AG20443 (cell line): Measurements from ENCODE around the gene TPI1.
"Not testable (repeated sequence)": the region's sequence is repeated elsewhere in the genome, so short reads cannot be mapped to it uniquely, and the experiment has no call there.

Experiments used
- DNase-seq: peaks from one replicate; pipeline ENCODE4 v3.0.0; 2012; ENCODE audit warnings: low spot score, mixed read lengths

The TPI1 gene

GRCh38 chr12:6847676-6848075 is 19.7 kb upstream of the TPI1 start:
- DNase-seq: no peak

DNA sequence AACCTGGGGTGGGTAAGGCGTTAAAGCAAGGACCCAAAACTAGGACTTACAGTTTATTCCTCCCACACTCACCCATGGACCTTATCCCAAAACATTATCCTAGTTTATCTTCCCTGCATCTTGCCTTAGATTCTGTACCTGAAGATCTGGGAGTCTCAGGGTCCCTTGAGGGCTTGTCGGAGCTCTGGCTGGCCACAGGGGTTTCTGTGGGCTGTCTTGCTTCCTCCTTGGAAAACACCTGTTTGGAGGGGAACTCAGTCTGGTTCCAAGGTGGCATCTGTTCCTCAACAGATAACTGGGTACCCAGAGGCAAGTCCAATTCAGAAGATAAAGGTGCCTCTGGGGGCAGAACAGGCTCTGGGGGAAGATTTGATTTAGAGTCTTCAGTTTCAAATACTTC is 17.9 kb upstream of the TPI1 start:
- no peak for DNase-seq

- no peak for DNase-seq
Observed at GRCh38 chr12:6849976-6850560, 17.3 kb upstream of the TPI1 start.

- peak; percentile 27 for DNase-seq
Observed at GRCh38 chr12:6850796-6851152, 16.6 kb upstream of the TPI1 start.

- peak; percentile 99 for DNase-seq
Observed at GRCh38 chr12:6851153-6851920, 16.0 kb upstream of the TPI1 start, which contains the start of gene CDCA3. CDCA3 (minus strand) TSS chr12:6851286; CDS start chr12:6850952, 334 bp downstream.

DNA sequence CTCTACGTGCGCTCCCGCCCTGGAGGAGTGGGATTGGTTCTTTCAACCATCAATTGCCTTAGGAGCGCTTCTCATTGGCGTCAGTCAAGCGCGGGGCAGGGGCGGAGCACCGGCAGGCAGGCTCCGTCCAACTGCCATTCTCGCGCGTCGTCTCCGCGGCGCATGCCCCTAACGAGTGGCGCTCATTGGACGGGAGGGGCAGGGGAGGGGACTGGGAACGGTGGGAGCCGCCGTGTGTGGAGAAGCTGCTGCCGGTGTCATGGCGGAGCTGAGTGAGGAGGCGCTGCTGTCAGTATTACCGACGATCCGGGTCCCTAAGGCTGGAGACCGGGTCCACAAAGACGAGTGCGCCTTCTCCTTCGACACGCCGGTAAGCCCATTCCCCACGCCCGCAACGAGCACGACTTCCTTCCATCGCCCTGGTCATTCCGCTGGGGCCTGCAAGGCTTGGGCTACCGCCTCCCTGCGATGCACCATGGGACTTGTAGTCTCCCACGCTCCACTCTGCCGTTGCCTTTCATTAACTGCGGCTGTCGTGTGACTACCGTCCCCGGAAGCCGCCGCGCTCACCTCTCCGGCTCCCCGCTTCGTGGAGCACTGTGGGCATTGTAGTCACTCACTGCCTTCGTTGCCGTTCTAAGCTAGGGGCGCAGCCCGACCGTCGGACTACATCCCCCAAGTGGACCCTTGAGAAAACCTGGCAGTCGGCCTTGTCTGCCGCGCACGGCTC is 15.2 kb upstream of the TPI1 start, which contains the start of gene USP5:
TSS of gene USP5 (plus strand) at position 230 of the 730 bp plus-strand sequence. CDS start at position 260, 30 bp downstream.
- peak; percentile 98 for DNase-seq

DNA sequence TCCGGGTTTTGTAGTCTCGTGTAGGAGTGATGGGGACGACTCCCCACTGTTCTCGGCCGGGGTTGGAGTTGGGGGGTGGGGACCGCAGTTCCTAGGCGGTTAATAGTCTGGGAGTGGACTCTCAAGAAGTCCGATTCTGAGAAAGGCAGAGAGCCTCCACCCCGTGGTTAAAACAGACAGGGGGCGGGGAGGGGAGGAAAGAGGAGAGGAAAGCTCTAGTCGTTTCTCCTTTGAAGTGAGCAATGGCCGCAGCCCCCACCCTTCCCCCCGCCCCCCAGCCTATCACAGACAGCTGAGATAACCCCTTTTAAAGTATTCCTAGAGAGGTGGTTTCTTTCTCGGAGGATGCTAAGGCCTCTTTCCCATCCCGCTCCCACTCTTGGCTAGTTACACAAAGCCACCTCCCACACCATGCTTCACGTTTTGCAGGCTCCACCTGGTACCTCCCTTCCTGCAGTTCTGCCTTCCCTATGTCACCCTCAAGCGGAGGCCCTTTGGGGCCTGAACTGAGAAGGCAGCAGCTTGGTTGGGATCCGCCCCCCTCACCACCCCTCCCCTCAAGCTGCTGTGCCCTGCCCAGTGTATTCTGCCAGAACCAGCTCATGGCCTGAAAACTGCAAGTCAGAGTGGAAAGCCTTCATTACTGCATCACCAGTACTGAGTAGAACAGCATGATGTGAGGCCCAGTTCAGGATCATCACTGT is 14.5 kb upstream of the TPI1 start:
- peak; percentile 78 for DNase-seq

GRCh38 chr12:6853626-6854025 is 13.7 kb upstream of the TPI1 start:
- DNase-seq: no peak

GRCh38 chr12:6854036-6854435 is 13.3 kb upstream of the TPI1 start:
- DNase-seq: no peak

DNA sequence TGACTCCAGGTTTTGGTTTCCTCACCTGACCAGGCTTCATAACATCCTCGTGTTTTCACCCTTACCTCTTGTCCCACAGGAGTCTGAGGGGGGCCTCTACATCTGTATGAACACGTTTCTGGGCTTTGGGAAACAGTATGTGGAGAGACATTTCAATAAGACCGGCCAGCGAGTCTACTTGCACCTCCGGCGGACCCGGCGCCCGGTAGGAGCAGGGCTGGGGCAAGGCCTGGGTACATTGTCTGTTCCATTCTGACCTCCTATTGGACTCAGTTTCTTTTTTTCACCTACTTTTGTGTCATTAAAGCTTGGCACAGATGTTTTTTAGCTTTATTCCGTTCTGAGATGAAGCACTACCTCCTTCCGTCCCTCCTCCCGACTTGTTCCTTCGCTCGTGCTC is 12.0 kb upstream of the TPI1 start:
- no peak for DNase-seq

DNA sequence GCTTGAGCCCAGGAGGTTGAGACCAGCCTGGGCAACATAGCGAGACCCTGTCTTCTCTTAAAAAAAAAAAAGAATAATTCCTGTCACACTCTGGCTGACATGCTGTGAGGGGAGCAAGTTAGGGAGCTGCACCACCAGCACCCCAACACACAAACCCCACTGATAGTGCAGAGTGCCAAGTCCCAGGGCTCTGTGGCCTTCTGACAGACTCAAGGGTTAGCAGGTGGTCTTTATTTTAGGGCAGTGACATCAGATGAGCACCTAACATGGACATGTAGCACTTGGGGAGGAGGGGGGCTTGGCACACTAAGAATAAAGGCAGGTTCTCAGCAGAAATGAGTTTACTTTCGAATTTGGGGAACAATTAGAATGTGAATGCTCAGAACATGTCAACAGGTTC is 8.5 kb upstream of the TPI1 start:
- DNase-seq: no peak

DNA sequence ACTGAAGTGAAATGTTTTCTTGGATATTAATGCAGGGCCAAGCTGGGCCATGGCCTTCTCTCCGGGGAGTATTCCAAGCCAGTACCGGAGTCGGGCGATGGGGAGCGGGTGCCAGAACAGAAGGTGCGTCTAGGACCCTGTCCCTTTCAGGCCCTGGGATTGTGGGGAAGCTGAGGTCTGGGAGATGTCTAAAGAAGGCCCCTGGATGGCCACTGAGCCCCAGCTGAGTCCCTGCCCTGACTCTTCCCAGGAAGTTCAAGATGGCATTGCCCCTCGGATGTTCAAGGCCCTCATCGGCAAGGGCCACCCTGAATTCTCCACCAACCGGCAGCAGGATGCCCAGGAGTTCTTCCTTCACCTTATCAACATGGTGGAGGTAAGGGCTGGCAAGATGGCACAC is 7.2 kb upstream of the TPI1 start:
- DNase-seq: no peak

- no peak for DNase-seq
Observed at GRCh38 chr12:6860942-6861341, 6.4 kb upstream of the TPI1 start.

DNA sequence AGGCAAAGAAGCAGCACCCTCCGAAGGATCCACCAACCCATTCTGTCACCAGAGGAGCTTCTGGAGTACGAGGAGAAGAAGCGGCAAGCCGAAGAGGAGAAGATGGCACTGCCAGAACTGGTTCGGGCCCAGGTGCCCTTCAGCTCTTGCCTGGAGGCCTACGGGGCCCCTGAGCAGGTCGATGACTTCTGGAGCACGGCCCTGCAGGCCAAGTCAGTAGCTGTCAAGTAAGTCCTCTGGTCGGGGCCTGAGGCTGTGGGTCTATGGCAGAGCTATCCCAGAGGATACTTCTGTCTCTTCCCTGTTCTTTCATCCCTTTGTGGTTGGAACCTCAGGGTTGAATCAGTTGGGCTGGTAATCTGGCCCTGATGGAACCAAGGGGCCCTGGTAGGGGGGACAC is 5.9 kb upstream of the TPI1 start:
- DNase-seq: no peak

DNA sequence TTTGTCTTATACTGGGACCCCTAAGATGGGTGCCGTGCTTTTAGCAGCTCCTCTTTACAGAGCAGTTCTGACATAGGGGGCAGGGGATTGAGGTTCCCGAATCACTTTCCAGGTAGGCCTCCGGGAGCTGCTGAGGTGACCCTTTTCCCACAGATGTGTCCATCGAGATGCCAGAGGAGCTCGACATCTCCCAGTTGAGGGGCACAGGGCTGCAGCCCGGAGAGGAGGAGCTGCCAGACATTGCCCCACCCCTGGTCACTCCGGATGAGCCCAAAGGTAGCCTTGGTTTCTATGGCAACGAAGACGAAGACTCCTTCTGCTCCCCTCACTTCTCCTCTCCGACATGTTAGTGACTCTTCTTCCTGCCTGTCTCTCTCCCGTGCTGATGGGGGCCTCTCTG is 4.3 kb upstream of the TPI1 start:
- no peak for DNase-seq

DNA sequence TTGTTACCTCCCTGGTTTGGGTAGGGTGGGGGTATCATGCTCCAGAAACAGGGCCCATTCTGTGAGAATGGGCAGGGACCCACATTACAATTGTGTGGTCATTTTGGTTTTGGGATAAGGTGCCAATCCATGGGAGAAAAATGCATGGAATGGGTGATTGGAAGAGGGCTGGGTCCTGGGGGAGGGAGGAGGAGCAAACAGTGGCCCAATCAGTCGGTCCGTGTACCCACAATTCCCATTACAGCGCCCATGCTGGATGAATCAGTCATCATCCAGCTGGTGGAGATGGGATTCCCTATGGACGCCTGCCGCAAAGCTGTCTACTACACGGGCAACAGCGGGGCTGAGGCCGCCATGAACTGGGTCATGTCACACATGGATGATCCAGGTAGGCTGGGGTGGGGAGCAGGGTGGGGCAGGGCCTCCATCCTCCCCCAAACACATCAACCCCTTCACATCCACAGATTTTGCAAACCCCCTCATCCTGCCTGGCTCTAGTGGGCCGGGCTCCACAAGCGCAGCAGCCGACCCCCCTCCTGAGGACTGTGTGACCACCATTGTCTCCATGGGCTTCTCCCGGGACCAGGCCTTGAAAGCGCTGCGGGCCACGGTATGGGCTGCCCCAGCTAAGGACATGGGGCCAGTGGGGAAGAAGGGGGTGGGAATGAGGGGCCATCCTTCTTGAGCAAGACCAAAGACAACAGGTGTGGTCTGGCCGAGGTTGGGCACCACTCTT is 3.6 kb upstream of the TPI1 start:
- DNase-seq: no peak

GRCh38 chr12:6865307-6865706 is 2.0 kb upstream of the TPI1 start:
- not testable (repeated sequence) for DNase-seq

DNA sequence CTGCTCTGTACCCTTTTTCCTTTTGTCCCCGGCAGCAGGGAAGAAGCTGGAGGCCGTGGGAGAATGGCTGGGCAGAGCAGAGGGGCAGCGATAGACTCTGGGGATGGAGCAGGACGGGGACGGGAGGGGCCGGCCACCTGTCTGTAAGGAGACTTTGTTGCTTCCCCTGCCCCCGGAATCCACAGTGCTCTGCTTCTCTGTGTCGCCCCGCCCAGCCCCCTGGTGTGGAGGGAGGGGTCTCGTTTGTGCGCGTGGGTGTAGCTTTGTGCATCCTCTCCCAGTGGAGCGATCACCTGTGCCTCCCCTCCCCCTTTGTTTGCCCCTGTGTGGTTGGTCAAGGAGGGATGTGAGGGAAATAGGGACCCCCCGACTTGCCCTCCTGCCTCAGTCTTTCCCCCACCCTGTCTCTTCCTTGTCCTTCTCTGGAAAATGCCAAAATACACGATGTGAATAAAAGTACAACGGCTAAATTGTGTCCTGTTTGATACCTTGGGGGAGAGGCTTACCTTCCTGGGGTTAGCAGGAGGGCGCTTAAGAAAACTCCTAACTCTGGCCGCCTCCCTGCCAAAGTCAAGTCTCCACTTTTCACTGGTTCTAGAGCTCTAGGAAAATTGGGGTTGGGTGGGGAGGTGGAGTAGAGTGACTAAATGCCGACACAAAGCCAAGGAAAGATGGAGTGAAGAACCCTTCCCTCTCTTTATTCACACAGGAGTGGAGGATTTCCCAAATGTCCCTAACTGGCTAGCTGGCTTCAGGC is 990 bp upstream of the TPI1 start:
- no peak for DNase-seq

DNA sequence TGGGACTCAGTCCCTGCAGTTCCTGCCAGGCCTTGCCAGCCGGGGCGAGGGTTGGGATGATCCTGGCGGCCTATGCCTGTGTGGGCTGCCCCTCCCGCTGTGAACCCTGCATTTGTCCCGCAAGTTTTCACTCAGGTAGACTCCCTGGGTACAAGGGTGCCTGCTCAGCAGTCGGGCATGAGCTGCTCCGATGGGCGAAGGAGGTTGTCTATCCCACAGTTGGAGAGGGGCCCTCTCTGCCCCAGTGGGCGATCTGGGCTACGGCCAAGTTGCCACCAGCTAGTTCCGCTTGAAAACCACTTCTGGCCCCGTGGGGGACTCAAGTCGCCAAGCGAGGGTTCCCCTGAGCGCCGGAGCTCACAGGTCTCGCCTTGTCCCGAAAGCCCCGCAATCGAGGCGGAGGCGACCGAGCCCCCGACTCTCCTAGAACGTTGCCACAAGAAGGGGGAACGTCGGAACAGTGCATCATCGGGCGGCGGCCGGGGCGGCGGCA is 365 bp upstream of the TPI1 start:
- peak; percentile 38 for DNase-seq

- no peak for DNase-seq
Observed at GRCh38 chr12:6868211-6869048, 1.1 kb downstream of the TPI1 start.
